Central memory CD8-positive, alpha-beta T cell (primary cell): ENCODE results near the gene LSG1.

Experiments used
- ATAC-seq: fragments of 150-1000 bp; cut with Tn5 transposase; replicated peaks from 2 replicates; pipeline ENCODE4 v1.10.0; 2022; ENCODE audit warnings: mild to moderate bottlenecking, moderate FRiP score, moderate number of reproducible peaks; ENCODE audit not compliant: poor library complexity, severe bottlenecking; ENCODE audit errors: extremely low read depth
- DNase-seq, 2 donors: peaks; one replicate each; pipeline ENCODE4 v3.0.0; 2021; ENCODE audit warnings: low spot score in 2 of 2
- H3K27ac Mint-ChIP-seq: one replicate; pipeline ENCODE4 v1.8.0; 2022; ENCODE audit warnings: low read depth, mild to moderate bottlenecking, moderate library complexity, mixed read lengths
- H3K27me3 Mint-ChIP-seq: one replicate; pipeline ENCODE4 v1.8.0; 2022; ENCODE audit warnings: mixed read lengths
- H3K36me3 Mint-ChIP-seq: one replicate; pipeline ENCODE4 v1.8.0; 2022; ENCODE audit warnings: mild to moderate bottlenecking, moderate library complexity, mixed read lengths; ENCODE audit not compliant: insufficient read depth
- H3K4me1 Mint-ChIP-seq: one replicate; pipeline ENCODE4 v1.8.0; 2022; ENCODE audit warnings: mixed read lengths
- H3K4me3 Mint-ChIP-seq: one replicate; pipeline ENCODE4 v1.8.0; 2022; ENCODE audit warnings: mild to moderate bottlenecking, moderate library complexity, mixed read lengths
- H3K9me3 Mint-ChIP-seq: one replicate; pipeline ENCODE4 v1.8.0; 2022; ENCODE audit warnings: mixed read lengths

LSG1 gene

GRCh38 chr3:194685065-194685717, 13.2 kb upstream of the LSG1 start:
- Mint-ChIP-seq H3K9me3 (no peaks in the 10 kb centered on the region), H3K36me3 (peaks cover 7% of the 10 kb centered on the region), H3K4me1 (peaks cover 51% of the 10 kb centered on the region), H3K4me3 (peak overlapping the region; percentile 87), H3K27ac (peak overlapping the region; percentile 89), H3K27me3 (no peaks in the 10 kb centered on the region)
- ATAC-seq (peak; percentile 5), DNase-seq (no peak)

- ATAC-seq (no peak), DNase-seq (no peak)
- H3K4me1 Mint-ChIP-seq: peaks cover 35% of the 10 kb centered on the region
- no peak overlapping the region for H3K4me3 Mint-ChIP-seq
- H3K27me3 Mint-ChIP-seq: no peaks in the 10 kb centered on the region
- H3K9me3 Mint-ChIP-seq: no peaks in the 10 kb centered on the region
- H3K36me3 Mint-ChIP-seq: peaks cover 7% of the 10 kb centered on the region
- no peak overlapping the region for H3K27ac Mint-ChIP-seq
Observed at GRCh38 chr3:194683380-194683779, 11.4 kb upstream of the LSG1 start.

- Mint-ChIP-seq H3K36me3 (peaks cover 6% of the 10 kb centered on the region), H3K4me3 (no peak overlapping the region), H3K27ac (no peak overlapping the region), H3K27me3 (no peaks in the 10 kb centered on the region), H3K9me3 (no peaks in the 10 kb centered on the region), H3K4me1 (peaks cover 35% of the 10 kb centered on the region)
- ATAC-seq: peak; percentile 48
- peak; percentile 27 to 61 for DNase-seq
Observed at GRCh38 chr3:194682694-194683310, 10.8 kb upstream of the LSG1 start.

GRCh38 chr3:194682189-194682693, 10.2 kb upstream of the LSG1 start:
- Mint-ChIP-seq H3K4me1 (peaks cover 31% of the 10 kb centered on the region), H3K4me3 (no peak overlapping the region), H3K36me3 (peaks cover 6% of the 10 kb centered on the region), H3K27ac (no peak overlapping the region), H3K9me3 (no peaks in the 10 kb centered on the region), H3K27me3 (no peaks in the 10 kb centered on the region)
- no peak for DNase-seq
- ATAC-seq: no peak

GRCh38 chr3:194680888-194681615, 9.1 kb upstream of the LSG1 start:
- Mint-ChIP-seq H3K4me1 (peaks cover 25% of the 10 kb centered on the region), H3K9me3 (no peaks in the 10 kb centered on the region), H3K27ac (no peak overlapping the region), H3K27me3 (no peaks in the 10 kb centered on the region), H3K4me3 (no peak overlapping the region), H3K36me3 (peaks cover 7% of the 10 kb centered on the region)
- ATAC-seq (no peak), DNase-seq (no peak)

- Mint-ChIP-seq H3K4me1 (peaks cover 15% of the 10 kb centered on the region), H3K36me3 (peaks cover 10% of the 10 kb centered on the region), H3K9me3 (no peaks in the 10 kb centered on the region), H3K27ac (no peak overlapping the region), H3K27me3 (no peaks in the 10 kb centered on the region), H3K4me3 (no peak overlapping the region)
- no peak for DNase-seq
- no peak for ATAC-seq
Observed at GRCh38 chr3:194676471-194676870, 4.5 kb upstream of the LSG1 start.

- Mint-ChIP-seq H3K4me1 (peaks cover 19% of the 10 kb centered on the region), H3K27ac (no peak overlapping the region)
Observed at GRCh38 chr3:194675680-194676079, 3.7 kb upstream of the LSG1 start.

GRCh38 chr3:194675081-194675640, 3.2 kb upstream of the LSG1 start:
- no peak overlapping the region for H3K4me3 Mint-ChIP-seq
- no peak for ATAC-seq
- no peak for DNase-seq

More at GRCh38 chr3:194675680-194676079, 3.7 kb upstream of the LSG1 start:
- Mint-ChIP-seq H3K4me3 (no peak overlapping the region), H3K27me3 (no peaks in the 10 kb centered on the region), H3K36me3 (peaks cover 10% of the 10 kb centered on the region), H3K9me3 (no peaks in the 10 kb centered on the region)
- DNase-seq: no peak
- no peak for ATAC-seq

GRCh38 chr3:194673761-194674160, 1.8 kb upstream of the LSG1 start:
- peaks cover 15% of the 10 kb centered on the region for H3K36me3 Mint-ChIP-seq
- no peaks in the 10 kb centered on the region for H3K9me3 Mint-ChIP-seq
- H3K4me3 Mint-ChIP-seq: no peak overlapping the region
- DNase-seq (no peak), ATAC-seq (no peak)
- H3K27ac Mint-ChIP-seq: no peak overlapping the region
- H3K27me3 Mint-ChIP-seq: no peaks in the 10 kb centered on the region
- H3K4me1 Mint-ChIP-seq: peaks cover 32% of the 10 kb centered on the region

More at GRCh38 chr3:194675081-194675640, 3.2 kb upstream of the LSG1 start:
- no peaks in the 10 kb centered on the region for H3K9me3 Mint-ChIP-seq
- H3K4me1 Mint-ChIP-seq: peaks cover 24% of the 10 kb centered on the region
- peaks cover 10% of the 10 kb centered on the region for H3K36me3 Mint-ChIP-seq
- no peaks in the 10 kb centered on the region for H3K27me3 Mint-ChIP-seq
- H3K27ac Mint-ChIP-seq: peak overlapping the region; percentile 2

GRCh38 chr3:194672876-194673275, 885 bp upstream of the LSG1 start:
- Mint-ChIP-seq H3K27me3 (no peaks in the 10 kb centered on the region), H3K27ac (peak overlapping the region; percentile 96), H3K4me3 (peak overlapping the region; percentile 99), H3K9me3 (no peaks in the 10 kb centered on the region), H3K36me3 (peaks cover 21% of the 10 kb centered on the region), H3K4me1 (peaks cover 37% of the 10 kb centered on the region)
- DNase-seq (no peak), ATAC-seq (no peak)

- Mint-ChIP-seq H3K4me3 (peak overlapping the region; percentile 99), H3K27me3 (no peaks in the 10 kb centered on the region), H3K27ac (peak overlapping the region; percentile 96), H3K36me3 (peaks cover 26% of the 10 kb centered on the region), H3K9me3 (no peaks in the 10 kb centered on the region), H3K4me1 (peaks cover 37% of the 10 kb centered on the region)
- peak; percentile 42 for ATAC-seq
- peak in 1 of 2 donors; percentile 16 for DNase-seq
Observed at GRCh38 chr3:194671511-194671899, 486 bp downstream of the LSG1 start.

- ATAC-seq (no peak), DNase-seq (no peak)
- Mint-ChIP-seq H3K27me3 (no peaks in the 10 kb centered on the region), H3K36me3 (peaks cover 53% of the 10 kb centered on the region), H3K4me1 (peaks cover 35% of the 10 kb centered on the region), H3K9me3 (no peaks in the 10 kb centered on the region), H3K27ac (no peak overlapping the region), H3K4me3 (no peak overlapping the region)
Observed at GRCh38 chr3:194667363-194667762, 4.6 kb downstream of the LSG1 start.
